T47D (cell line): Measurements from ENCODE around the gene USP28.
"Not testable (repeated sequence)": the region's sequence is repeated elsewhere in the genome, so short reads cannot be mapped to it uniquely, and the experiment has no call there.

Source experiments
- DNase-seq, 2 experiments: peaks; one replicate each; pipeline versions ENCODE4 v3.0.0 to v3.0.0-alpha.2; 2011 to 2012; ENCODE audit warnings: low read depth in 1 of 2, low spot score in 1 of 2
- JUND ChIP-seq: IDR thresholded peaks from 2 replicates; pipeline ENCODE4 v1.6.1; 2012; ENCODE audit warnings: low read depth
- in situ Hi-C: cut with HindIII; loops from 2 replicates; pipeline ENCODE4 v1.10.0; 2016; ENCODE audit warnings: low sequenced_read_pairs, low pct_unique_long_range_greater_than_20kb

USP28 gene

DNA sequence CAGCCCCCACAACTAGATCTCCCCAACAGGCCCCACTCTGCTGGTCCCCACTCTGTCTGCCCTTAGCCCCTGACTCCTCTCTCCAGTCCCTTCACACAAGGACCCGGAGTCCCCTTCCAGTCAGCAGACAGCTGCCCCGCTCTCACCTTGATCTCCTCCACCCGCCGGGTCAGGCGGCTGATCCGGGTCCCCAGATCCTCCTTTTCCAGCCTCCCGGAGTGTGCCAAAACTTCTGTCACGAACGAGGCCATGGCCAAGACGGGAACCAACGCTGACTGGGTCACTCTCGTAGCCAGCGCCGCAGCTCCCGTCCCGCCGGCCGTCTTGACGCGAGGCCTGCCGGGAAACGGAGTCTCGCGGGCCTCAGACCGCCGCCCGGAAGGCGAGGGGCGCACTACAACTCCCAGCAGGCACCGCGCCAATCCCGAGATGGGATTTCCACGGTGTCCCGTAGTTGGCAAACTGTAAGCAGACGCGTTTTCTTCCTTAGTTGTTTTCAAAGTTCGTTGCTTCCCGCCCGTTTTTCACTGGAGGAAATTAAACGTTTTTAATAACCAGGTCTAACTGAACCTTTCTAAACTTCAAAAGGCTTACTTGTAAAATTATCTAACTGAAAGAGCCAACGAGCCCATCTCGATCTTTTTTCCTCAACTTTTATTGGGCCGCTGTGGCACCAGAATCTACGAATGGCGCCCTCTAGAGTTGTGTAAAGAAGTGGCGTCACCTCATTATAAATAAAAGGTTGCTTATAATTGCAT is 101.8 kb downstream of the USP28 start, which contains the start of gene ZW10:
ZW10 (minus strand) TSS at position 277 of the 758 bp plus-strand sequence; CDS start at position 251, 26 bp downstream.
- no peak for TF ChIP-seq JUND
- in situ Hi-C loops: no loop called here
- DNase-seq: peak; percentile 64 to 99

DNA sequence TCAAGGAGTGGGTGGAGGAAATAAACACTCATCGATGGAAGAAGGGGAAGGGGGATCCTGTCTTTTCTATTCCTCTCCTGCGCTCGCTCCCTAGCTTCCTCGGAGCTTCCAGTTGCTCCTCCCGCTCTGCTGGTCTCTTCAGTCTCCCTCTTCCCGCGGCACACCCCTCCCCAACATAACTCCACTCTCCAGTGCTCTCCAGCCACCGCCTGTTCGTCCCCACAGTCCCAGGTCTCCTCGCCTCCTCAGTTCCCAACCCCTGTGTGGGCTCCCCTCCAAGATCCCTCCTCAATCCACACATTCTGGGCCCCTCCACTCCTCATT is 102.3 kb downstream of the USP28 start:
- no peak for TF ChIP-seq JUND
- peak in 1 of 2 experiments; percentile 41 for DNase-seq
- in situ Hi-C loops: no loop called here

DNA sequence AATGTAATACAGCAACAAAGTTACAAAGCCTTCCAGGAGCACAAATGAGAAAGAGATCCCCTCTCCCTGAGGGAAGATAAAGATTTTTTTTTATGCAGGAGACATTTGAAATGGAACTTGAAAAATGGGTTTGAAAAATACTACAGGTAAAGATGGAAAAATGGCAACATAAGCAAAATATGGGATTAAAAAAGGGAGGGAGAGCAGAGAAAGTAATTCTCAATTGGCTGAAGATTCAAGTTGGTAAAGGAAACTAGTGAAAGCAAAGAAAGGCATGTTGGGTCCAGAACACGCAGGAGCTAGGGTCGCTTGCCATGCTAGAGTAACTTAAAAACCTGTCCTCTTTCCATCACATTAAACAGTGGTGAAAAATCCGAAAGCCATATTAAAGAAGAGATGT is 103.4 kb downstream of the USP28 start:
- in situ Hi-C loops: no loop called here
- DNase-seq: no peak
- TF ChIP-seq JUND: no peak

DNA sequence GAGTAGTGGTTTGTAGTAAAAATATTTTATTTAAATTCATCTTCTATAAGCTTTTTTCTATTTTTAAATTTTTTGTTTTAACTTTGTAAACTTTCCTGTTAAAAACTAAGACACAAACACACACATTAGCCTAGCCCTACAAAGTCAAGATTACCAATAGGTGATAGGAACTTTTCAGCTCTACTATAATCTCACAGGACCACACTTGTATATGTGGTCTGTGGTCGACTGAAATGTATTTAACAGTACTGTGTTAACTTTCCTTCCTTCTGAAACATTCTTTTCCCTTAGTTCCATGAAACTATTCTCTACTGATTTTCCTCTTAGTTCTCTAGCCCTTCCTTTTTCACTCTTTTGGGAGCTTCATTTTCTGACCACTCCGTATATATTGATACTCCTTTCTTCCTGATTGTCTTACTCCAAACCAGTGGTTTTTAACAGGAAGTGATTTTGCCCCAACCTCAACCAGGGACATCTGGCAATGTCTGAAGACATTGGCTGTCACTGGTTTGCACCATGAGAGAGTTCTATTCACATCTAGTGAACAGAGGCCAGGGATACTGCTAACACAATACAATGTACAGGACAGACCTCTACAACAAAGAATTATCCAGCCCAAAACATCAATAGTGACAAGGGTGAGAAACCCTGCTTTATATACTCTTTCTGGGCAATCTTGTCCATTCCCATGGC is 110.7 kb downstream of the USP28 start:
- DNase-seq: no peak
- TF ChIP-seq JUND: no peak
- in situ Hi-C loops: no loop called here

DNA sequence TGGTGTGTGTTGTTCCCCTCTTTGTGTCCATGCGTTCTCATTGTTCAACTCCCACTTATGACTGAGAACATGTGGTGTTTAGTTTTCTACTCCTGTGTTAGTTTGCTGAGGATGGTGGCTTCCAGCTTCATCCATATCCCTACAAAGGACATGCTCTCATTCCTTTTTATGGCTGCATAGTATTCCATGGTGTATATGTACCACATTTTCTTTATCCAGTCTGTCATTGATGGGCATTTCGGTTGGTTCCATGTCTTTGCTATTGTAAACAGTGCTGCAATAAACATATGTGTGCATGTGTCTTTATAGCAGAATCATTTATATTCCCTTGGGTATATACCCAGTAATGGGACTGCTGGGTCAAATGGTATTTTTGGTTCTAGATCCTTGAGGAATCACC is 112.3 kb downstream of the USP28 start:
- in situ Hi-C loops, DNase-seq: not testable (repeated sequence)

DNA sequence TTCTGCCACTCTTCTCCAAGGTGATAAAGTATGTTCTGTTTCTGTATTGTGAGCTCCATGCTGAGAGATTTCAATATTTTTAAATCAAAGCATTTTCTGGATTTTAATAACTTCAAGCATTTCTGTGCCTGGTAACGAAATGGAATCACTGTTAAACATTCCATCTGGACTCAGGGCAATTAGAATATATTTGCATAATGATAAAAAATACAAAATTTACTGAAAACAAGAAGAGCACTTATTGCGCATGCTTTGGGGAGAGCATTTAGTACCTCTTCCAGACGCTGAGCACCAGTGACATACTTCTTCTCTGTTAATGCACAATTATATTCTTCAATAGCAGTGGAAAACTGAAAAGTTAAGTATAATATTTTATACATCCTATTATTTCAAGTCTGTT is 115.1 kb downstream of the USP28 start:
- in situ Hi-C loops: no loop called here
- DNase-seq: no peak
- TF ChIP-seq JUND: no peak

DNA sequence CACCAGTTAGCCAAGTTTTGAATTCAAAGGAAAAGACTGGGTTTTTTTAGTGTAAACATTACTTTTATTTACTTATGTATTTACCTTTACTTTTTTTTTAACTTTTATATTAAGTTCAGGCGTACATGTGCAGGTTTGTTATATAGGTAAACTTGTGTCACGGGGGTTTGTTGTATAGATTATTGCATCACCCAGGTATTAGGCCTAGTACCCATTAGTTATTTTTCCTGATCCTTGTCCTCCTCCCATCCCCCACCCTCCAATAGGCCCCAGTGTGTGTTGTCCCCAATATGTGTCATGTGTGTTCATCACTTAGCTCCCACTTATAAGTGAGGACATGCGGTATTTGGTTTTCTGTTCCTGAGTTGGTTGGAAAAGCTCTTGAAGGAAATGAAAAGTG is 122.4 kb downstream of the USP28 start:
- no peak for DNase-seq
- no peak for TF ChIP-seq JUND
- in situ Hi-C loops: no loop called here
